Panc1 (cell line): ENCODE results near the gene NRP1.

Experiments used
- POLR2AphosphoS5 ChIP-seq: IDR thresholded peaks from 2 replicates; pipeline ENCODE4 v1.6.1; 2012; ENCODE audit warnings: mild to moderate bottlenecking, low read depth, low read length, moderate library complexity
- TCF7L2 ChIP-seq: IDR thresholded peaks from 2 replicates; pipeline ENCODE4 v1.6.1; 2011; ENCODE audit warnings: mild to moderate bottlenecking, low read depth, low read length, inconsistent platforms
- TF ChIP-seq, protein P1 (sequence below): fragments of 450-650 bp; IDR thresholded peaks from 2 replicates; pipeline ENCODE4 v1.5.1; 2017; ENCODE audit warnings: mild to moderate bottlenecking

DNA sequence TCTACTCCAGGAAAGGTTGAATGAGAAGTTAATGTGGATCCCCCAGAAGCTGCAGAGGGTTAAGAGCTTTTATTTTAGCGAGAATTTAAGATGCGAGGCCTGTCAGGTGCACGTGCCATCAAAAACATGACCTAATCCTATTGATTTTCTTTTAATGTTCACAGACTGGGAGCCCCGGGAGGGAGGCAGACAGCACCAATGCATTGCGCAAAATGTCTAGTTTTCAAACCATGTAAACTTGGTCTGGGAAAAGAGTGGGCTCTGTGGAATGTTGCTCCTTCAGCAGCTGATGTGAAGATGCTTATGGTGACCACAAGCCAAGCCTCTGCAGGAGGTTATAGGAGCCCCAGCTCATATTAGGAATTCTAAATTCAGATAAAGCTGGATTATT lies 204.5 kb downstream of the NRP1 start:
- TF ChIP-seq, protein P1, sequence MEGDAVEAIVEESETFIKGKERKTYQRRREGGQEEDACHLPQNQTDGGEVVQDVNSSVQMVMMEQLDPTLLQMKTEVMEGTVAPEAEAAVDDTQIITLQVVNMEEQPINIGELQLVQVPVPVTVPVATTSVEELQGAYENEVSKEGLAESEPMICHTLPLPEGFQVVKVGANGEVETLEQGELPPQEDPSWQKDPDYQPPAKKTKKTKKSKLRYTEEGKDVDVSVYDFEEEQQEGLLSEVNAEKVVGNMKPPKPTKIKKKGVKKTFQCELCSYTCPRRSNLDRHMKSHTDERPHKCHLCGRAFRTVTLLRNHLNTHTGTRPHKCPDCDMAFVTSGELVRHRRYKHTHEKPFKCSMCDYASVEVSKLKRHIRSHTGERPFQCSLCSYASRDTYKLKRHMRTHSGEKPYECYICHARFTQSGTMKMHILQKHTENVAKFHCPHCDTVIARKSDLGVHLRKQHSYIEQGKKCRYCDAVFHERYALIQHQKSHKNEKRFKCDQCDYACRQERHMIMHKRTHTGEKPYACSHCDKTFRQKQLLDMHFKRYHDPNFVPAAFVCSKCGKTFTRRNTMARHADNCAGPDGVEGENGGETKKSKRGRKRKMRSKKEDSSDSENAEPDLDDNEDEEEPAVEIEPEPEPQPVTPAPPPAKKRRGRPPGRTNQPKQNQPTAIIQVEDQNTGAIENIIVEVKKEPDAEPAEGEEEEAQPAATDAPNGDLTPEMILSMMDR: no peak
- TF ChIP-seq POLR2AphosphoS5: no peak
- no peak for TF ChIP-seq TCF7L2
